ENCODE measurements around the gene MYLK4.

- TF ChIP-seq CTCF (IDR thresholded peaks at IDR 0.05; ENCODE audit: insufficient read depth, low read depth, low read length) = no peak
- TF ChIP-seq EZH2 (IDR thresholded peaks at IDR 0.05; ENCODE audit: insufficient read depth, low read length) = no peak
These were observed 5.9 kb downstream of the MYLK4 start for GRCh38 chr6:2744778-2745177.

Data from astrocyte (in vitro differentiated cells and primary cell).